Transverse colon (tissue), 4 donors: ENCODE data around the gene TBATA. TPM values are rescaled to one million over a fixed set of nuclear protein-coding genes. Genes with fewer than 3 reads are reported as not detected.

Experiments
- DNase-seq: peaks from one replicate; pipeline ENCODE4 v3.0.0-alpha.2; 2019
- H3K27ac ChIP-seq, 4 donors: fragments of 200-600 bp; sonication (generic); 2 replicates each; pipeline ENCODE4 v1.5.1; 2016 to 2018; ENCODE audit warnings: inconsistent platforms in 4 of 4
- H3K27me3 ChIP-seq: fragments of 200-600 bp; sonication (generic); 2 replicates; pipeline ENCODE4 v1.5.1; 2017; ENCODE audit warnings: inconsistent platforms
- H3K36me3 ChIP-seq, 4 donors: fragments of 200-600 bp; sonication (generic); 2 replicates each; pipeline ENCODE4 v1.5.1; 2017 to 2019; ENCODE audit warnings: inconsistent platforms in 4 of 4
- H3K4me1 ChIP-seq, 4 donors: fragments of 200-600 bp; sonication (generic); 2 replicates each; pipeline ENCODE4 v1.5.1; 2017 to 2020; ENCODE audit warnings: inconsistent platforms in 4 of 4
- H3K4me3 ChIP-seq, 4 donors: fragments of 200-600 bp; sonication (generic); 1 replicate in 1 of 4; 2 replicates in 3 of 4; pipeline versions ENCODE4 v1.5.1 to v1.6.1; 2017 to 2019; ENCODE audit warnings: inconsistent platforms in 4 of 4
- H3K9me3 ChIP-seq, 2 donors: fragments of 200-600 bp; sonication (generic); 2 replicates each; pipeline ENCODE4 v1.5.1; 2017 to 2019; ENCODE audit warnings: inconsistent platforms in 2 of 2
- EP300 ChIP-seq: sonication (generic); formaldehyde crosslinking; IDR thresholded peaks from one replicate; pipeline ENCODE4 v1.6.1; 2017; ENCODE audit warnings: antibody characterized with exemption, low read depth
- POLR2A ChIP-seq: fragments of 450-650 bp; IDR thresholded peaks from one replicate; pipeline ENCODE4 v1.6.1; 2016; ENCODE audit warnings: antibody characterized with exemption, mild to moderate bottlenecking, moderate library complexity
- POLR2AphosphoS5 ChIP-seq, 3 donors: sonication (generic); formaldehyde crosslinking; IDR thresholded peaks; one replicate each; pipeline ENCODE4 v1.6.1; 2016; ENCODE audit warnings: antibody characterized with exemption in 3 of 3
- WGBS, 2 donors: methylation state at CpG; one replicate each; pipeline ENCODE4 v1.1.5; 2018; ENCODE audit warnings: low coverage in 1 of 2; 5-methylcytosine and 5-hydroxymethylcytosine counted together
- in situ Hi-C, 4 donors: fragments of 200-750 bp; cut with MboI; loops; one replicate each; pipeline versions ENCODE4 v1.15.0 to v1.15.1; 2017; ENCODE audit warnings: low sequenced_read_pairs in 3 of 4, low pct_ligation_motif_present in 1 of 4, low pct_unique_long_range_greater_than_20kb in 1 of 4
- intact Hi-C: fragments of 100-400 bp; cut with DNase I; formaldehyde crosslinking; loops from one replicate; pipeline ENCODE4 v1.15.1; 2023; ENCODE audit warnings: low total_unique reads
- total RNA-seq, 4 donors: library from RNA; depleted of rRNA; stranded (reverse); fragments of >200 nt; gene quantifications; one replicate each; pipeline ENCODE4 v1.1.0, GENCODE V29; 2016
- TF ChIP-seq, protein P1 (sequence below), 5 experiments: fragments of 200-600 bp in 3 of 5; fragments of 450-650 bp in 2 of 5; sonication (generic) in 3 of 5; IDR thresholded peaks; 1 replicate in 2 of 5; 2 replicates in 3 of 5; pipeline ENCODE4 v1.5.1; 2016 to 2017; ENCODE audit warnings: antibody characterized with exemption in 5 of 5, inconsistent platforms in 3 of 5, mild to moderate bottlenecking in 2 of 5, moderate library complexity in 1 of 5

The TBATA gene
- total RNA-seq, 4 donors from 2014 or later, result not detected

DNA sequence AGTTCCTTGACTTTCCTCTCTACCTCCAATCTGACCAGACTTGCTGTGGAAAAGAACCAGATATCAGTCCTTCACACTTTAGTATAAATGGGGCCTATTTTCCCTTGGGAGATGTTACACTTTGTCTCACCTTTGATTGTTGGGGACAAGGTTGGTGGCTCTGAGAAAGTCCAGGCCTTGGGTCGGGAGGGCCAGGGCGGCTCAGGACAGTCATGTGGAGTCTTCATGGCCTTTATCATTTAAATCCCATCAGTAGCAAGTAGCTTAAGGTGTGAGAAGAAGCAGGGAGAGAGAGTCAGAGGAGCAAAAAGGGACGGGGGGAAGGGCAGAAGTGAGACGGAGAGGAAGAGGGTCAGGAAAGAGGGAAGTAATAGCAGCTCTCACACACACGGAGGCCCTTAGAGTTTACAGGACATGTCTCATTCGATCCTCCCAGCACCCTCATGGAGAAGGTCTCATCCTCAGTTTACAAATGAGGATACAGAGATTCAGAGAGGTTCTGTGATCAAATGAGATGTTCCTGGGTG, 40.5 kb downstream of the TBATA start:
- Histone ChIP-seq H3K27ac (no peak overlapping the region), H3K4me3 (no peak overlapping the region), H3K4me1 (peaks cover 0 to 22% (median 7%) of the 10 kb centered on the region in 4 donors), H3K9me3 (no peaks in the 10 kb centered on the region), H3K27me3 (no peaks in the 10 kb centered on the region), H3K36me3 (no peaks in the 10 kb centered on the region)
- no peak for DNase-seq
- 65 to 80% methylated on average over 2 to 6 of the region's 6 CpGs for WGBS, 2 donors
- intact Hi-C loops (no loop called here), in situ Hi-C loops (no loop called here)
- TF ChIP-seq, protein P1, sequence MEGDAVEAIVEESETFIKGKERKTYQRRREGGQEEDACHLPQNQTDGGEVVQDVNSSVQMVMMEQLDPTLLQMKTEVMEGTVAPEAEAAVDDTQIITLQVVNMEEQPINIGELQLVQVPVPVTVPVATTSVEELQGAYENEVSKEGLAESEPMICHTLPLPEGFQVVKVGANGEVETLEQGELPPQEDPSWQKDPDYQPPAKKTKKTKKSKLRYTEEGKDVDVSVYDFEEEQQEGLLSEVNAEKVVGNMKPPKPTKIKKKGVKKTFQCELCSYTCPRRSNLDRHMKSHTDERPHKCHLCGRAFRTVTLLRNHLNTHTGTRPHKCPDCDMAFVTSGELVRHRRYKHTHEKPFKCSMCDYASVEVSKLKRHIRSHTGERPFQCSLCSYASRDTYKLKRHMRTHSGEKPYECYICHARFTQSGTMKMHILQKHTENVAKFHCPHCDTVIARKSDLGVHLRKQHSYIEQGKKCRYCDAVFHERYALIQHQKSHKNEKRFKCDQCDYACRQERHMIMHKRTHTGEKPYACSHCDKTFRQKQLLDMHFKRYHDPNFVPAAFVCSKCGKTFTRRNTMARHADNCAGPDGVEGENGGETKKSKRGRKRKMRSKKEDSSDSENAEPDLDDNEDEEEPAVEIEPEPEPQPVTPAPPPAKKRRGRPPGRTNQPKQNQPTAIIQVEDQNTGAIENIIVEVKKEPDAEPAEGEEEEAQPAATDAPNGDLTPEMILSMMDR (IDR thresholded peaks at IDR 0.05), result no peak
- no peak for TF ChIP-seq POLR2AphosphoS5 (IDR thresholded peaks at IDR 0.05)
- no peak for TF ChIP-seq EP300
- TF ChIP-seq POLR2A, result no peak

DNA sequence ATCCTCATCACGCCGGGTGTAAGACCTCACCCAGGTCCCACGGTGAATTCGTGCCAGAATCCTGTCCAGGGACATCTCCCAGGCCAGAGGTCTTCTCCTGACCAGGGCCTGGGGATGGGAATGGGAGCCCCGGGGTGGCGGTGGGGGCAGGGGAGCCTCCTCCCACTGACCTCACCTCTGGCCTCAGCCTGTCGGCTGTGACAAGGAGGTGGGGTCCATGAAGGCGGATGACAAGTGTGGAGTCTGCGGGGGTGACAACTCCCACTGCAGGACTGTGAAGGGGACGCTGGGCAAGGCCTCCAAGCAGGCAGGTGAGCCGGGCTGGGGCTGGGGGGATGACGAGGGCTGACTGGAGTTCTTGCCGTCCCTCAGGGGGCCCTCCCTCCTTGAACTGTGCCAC, 41.3 kb downstream of the TBATA start:
- Histone ChIP-seq H3K36me3 (no peaks in the 10 kb centered on the region), H3K27me3 (no peaks in the 10 kb centered on the region), H3K27ac (peak overlapping the region in 1 of 4 donors; percentile 44), H3K9me3 (no peaks in the 10 kb centered on the region), H3K4me1 (peaks cover 0 to 22% (median 7%) of the 10 kb centered on the region in 4 donors), H3K4me3 (no peak overlapping the region)
- WGBS, 2 donors, result 89% methylated on average over 13 of the region's 13 CpGs; no CpG with 5 or more reads in 1 of the 2 donors
- TF ChIP-seq POLR2AphosphoS5 (IDR thresholded peaks at IDR 0.05) (no peak), EP300 (no peak), POLR2A (no peak)
- TF ChIP-seq, protein P1 (IDR thresholded peaks at IDR 0.05), result no peak
- intact Hi-C loops, result no loop called here
- DNase-seq, result no peak
- in situ Hi-C loops, result no loop called here

DNA sequence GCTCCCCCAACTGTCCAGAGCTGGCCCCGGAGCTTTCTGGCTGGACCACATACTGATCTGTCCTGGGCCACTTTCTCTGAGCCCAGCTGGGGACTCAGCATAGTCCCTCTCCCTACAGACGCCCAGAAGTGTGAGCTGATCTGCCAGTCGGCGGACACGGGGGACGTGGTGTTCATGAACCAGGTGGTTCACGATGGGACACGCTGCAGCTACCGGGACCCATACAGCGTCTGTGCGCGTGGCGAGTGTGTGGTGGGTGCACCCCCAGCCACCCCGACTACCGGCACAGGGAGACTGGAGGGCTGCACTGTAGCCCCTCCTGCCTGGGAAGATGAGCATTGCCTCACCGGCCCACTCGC, 41.8 kb downstream of the TBATA start:
- in situ Hi-C loops, result no loop called here
- intact Hi-C loops, result no loop called here

DNA sequence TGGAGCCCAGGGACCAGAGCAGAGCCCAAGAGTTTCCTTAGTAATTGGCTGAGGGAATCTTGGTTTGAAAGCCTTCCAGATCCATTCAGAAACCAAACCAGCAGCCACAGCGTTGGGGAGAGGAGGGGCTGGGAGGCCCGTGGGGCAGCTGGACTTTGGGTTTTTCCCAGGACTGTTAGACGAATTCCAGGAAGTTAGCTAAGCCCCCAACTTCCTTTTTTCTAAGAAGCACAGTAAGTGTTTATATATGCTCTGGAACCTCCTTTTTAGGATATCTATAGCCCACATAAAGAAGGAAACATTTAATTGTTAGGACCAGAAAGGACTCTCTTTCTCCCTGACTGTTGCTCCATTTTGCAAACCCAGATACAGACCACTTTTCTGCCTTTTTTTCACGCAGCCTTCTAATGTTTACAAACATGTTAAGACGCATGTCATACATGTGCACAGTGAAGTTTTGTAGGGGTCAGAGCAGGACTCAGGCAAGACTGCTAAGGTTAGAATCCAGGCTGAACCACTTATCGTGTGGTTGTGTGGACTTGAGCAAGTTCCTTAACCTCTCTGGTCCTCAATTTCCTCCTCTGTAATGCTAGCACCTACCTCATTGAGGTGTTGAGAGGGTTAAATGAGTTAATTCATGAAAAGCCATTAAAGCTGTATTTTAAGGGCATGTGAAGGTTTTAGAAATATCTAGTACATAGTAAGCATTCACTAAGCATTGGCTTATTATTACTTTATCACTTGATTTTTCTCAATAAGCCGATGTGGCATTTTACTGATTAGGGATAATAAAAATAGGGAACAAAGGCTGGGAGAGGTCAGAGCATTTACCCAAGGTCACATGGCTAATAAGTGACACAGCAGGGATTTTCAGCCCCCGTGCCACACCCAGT, 42.4 kb downstream of the TBATA start:
- intact Hi-C loops, result no loop called here
- peak; percentile 36 for DNase-seq

More for the DNA sequence above, 41.8 kb downstream of the TBATA start:
- TF ChIP-seq POLR2A (no peak), POLR2AphosphoS5 (IDR thresholded peaks at IDR 0.05) (no peak), EP300 (no peak)
- TF ChIP-seq, protein P1 (IDR thresholded peaks at IDR 0.05), result no peak
- H3K4me3 ChIP-seq, result no peak overlapping the region
- peaks cover 0 to 22% (median 7%) of the 10 kb centered on the region in 4 donors for H3K4me1 ChIP-seq
- whole genome bisulfite sequencing, 2 donors, result 95% methylated on average over 17 of the region's 17 CpGs; no CpG with 5 or more reads in 1 of the 2 donors
- no peaks in the 10 kb centered on the region for H3K27me3 ChIP-seq
- no peak for DNase-seq
- H3K9me3 ChIP-seq, result no peaks in the 10 kb centered on the region
- H3K36me3 ChIP-seq, result no peaks in the 10 kb centered on the region
- peak overlapping the region; percentile 1 to 44 (median 34) for H3K27ac ChIP-seq

More for the DNA sequence above, 42.4 kb downstream of the TBATA start:
- 36 to 38% methylated on average over 1 to 8 of the region's 8 CpGs for WGBS, 2 donors
- in situ Hi-C loops, result no loop called here
- no peak for TF ChIP-seq EP300
- peak in 1 of 3 donors; percentile 20 for TF ChIP-seq POLR2AphosphoS5 (IDR thresholded peaks at IDR 0.05)
- Histone ChIP-seq H3K36me3 (no peaks in the 10 kb centered on the region), H3K27ac (peak overlapping the region; percentile 1 to 51 (median 35)), H3K4me3 (no peak overlapping the region), H3K4me1 (peaks cover 0 to 22% (median 7%) of the 10 kb centered on the region in 4 donors), H3K9me3 (no peaks in the 10 kb centered on the region), H3K27me3 (no peaks in the 10 kb centered on the region)
